Parathyroid adenoma (tissue), 2 donors: Measurements from ENCODE around the gene STMP1.

Source experiments
- H2AFZ ChIP-seq: fragments of 300-600 bp; sonication (generic); one replicate; pipeline ENCODE4 v1.7.0; 2017; ENCODE audit warnings: antibody characterized with exemption, mild to moderate bottlenecking
- H3K27ac ChIP-seq: fragments of 300-600 bp; sonication (generic); one replicate; pipeline ENCODE4 v1.7.0; 2017
- H3K27me3 ChIP-seq: fragments of 300-600 bp; sonication (generic); one replicate; pipeline ENCODE4 v1.7.0; 2017; ENCODE audit warnings: low read length; ENCODE audit not compliant: control insufficient read depth, insufficient read depth
- H3K36me3 ChIP-seq: fragments of 300-600 bp; sonication (generic); one replicate; pipeline ENCODE4 v1.7.0; 2017; ENCODE audit warnings: low read length; ENCODE audit not compliant: control insufficient read depth, insufficient read depth
- H3K4me1 ChIP-seq: fragments of 300-600 bp; sonication (generic); one replicate; pipeline ENCODE4 v1.7.0; 2017; ENCODE audit warnings: control low read depth
- H3K4me2 ChIP-seq: fragments of 300-600 bp; sonication (generic); one replicate; pipeline ENCODE4 v1.7.0; 2017; ENCODE audit warnings: low read length
- H3K4me3 ChIP-seq: fragments of 300-600 bp; sonication (generic); one replicate; pipeline ENCODE4 v1.7.0; 2017; ENCODE audit warnings: low read depth, low read length
- H3K79me2 ChIP-seq: fragments of 300-600 bp; sonication (generic); one replicate; pipeline ENCODE4 v1.7.0; 2017; ENCODE audit warnings: control low read depth
- H3K9ac ChIP-seq: fragments of 300-600 bp; sonication (generic); one replicate; pipeline ENCODE4 v1.7.0; 2017; ENCODE audit warnings: mild to moderate bottlenecking
- H3K9me3 ChIP-seq: fragments of 300-600 bp; sonication (generic); one replicate; pipeline ENCODE4 v1.7.0; 2017; ENCODE audit warnings: low read length; ENCODE audit not compliant: control insufficient read depth
- CTCF ChIP-seq: fragments of 300-600 bp; sonication (generic); IDR thresholded peaks from one replicate; pipeline ENCODE4 v1.7.0; 2017; ENCODE audit warnings: antibody characterized with exemption, mild to moderate bottlenecking
- donor health status: primary hyperparathyroidism.

STMP1 gene

GRCh38 chr7:135721198-135721820 lies 59.0 kb downstream of the STMP1 start:
- Histone ChIP-seq H3K4me2 (no peak overlapping the region), H3K9me3 (no peaks in the 10 kb centered on the region), H2AFZ (no peak overlapping the region), H3K4me3 (no peak overlapping the region), H3K27me3 (no peaks in the 10 kb centered on the region), H3K79me2 (no peaks in the 10 kb centered on the region), H3K27ac (no peak overlapping the region), H3K9ac (no peak overlapping the region), H3K36me3 (no peaks in the 10 kb centered on the region), H3K4me1 (no peaks in the 10 kb centered on the region)
- no peak for TF ChIP-seq CTCF

- Histone ChIP-seq H3K27ac (no peak overlapping the region), H3K4me2 (no peak overlapping the region), H3K4me3 (no peak overlapping the region), H3K79me2 (no peaks in the 10 kb centered on the region), H3K9me3 (no peaks in the 10 kb centered on the region), H3K4me1 (no peaks in the 10 kb centered on the region), H3K9ac (no peak overlapping the region), H3K36me3 (no peaks in the 10 kb centered on the region), H3K27me3 (no peaks in the 10 kb centered on the region), H2AFZ (no peak overlapping the region)
- TF ChIP-seq CTCF: no peak
These were observed 61.1 kb downstream of the STMP1 start for GRCh38 chr7:135723411-135723810.
